Measurements from ENCODE around the gene AFF4. TPM values are rescaled to one million over a fixed set of nuclear protein-coding genes. Genes with fewer than 3 reads are reported as not detected.
A peak's percentile ranks its signal among the peaks of the same experiment; 100 is the strongest.

The AFF4 gene
- total RNA-seq, 1 donor from 2014 or later, result 62.4 TPM

DNA sequence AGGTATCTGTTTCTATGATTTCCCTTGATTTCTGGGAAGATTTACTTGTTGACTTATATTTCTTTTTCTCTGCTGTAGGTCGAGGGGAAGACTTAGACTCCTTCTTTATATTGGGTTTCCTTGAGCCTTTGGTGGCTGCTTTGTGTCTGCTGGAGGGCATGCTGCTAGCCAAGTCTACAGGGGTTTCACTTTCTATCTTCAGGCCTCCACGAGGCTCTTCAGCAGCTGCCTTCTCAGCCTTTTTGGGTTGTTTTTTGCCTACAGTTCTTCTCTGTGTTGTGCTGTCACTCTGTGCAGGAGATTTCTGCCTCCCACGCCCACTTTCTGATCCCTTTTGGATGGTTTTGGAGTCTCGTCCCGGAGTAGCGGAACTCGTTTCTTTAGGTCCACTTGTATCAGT, 66.7 kb downstream of the AFF4 start:
- no peak for DNase-seq (ENCODE audit: low spot score in 2 of 2)
- FAIRE-seq, result no peak

DNA sequence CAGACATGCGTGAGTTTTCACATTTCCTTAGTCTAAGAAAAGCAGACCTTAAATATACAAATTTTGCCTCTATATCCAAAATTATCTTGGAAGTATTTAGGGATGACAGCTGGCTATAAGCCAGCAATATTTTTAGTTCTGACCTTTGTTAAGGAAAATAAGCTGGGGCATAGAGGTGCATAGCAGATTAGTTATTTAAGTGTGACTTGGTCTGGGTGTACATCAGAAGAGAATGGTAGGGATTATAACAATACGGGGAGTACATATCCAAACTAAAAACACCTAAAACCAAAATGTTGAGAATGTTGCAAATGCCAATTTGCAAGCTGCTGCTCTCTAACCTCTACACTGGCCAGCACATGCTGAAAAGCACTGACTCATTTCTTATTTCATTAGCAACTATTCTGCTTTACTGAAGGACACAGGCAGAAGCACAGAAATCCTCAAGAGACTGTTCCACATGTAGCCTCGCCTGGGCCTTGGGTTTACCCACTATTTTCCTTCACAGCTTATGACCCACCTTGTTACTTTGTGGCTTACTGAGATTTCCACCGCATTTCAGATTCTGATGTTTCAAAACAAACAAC, 67.6 kb downstream of the AFF4 start:
- no peak for DNase-seq (ENCODE audit: low spot score in 2 of 2)
- FAIRE-seq, result no peak

DNA sequence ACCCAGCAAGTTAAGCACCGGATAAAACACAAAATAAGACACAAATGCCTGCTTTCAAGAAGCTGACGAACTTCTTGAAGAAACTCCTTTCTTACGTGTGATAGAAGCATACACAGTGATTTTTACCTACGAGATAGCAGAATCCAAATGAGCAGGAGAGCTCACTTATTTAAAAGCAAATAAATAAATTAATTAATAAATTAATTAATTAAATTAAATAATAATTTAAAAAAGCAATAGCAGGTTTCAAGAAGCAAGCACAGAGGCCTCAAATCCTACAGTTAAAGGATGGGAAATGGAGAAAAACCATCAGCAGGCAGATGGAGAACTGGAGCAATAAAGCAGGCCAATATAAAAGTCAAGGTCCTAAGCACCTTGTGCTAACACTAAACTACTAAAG, 72.6 kb downstream of the AFF4 start:
- no peak for FAIRE-seq

DNA sequence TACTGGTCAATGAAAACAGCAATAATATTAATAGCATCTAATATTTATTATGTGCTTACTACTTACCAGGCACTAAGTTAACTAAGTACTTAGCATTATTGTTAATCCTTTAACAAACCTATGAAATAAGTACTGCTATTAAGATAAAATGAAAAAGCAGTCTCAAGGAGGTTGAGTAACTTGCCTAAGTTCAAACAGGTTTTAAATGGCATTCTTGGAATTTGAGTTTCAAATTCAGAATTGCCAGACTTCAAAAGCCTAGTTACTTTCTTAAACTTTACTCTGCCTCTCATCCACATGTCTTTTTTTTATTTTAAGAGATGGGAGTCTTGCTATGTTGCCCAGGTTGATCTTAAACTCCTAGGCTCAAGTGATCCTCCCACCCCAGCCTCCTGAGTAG, 73.9 kb downstream of the AFF4 start:
- no peak for DNase-seq (ENCODE audit: low spot score in 2 of 2)
- FAIRE-seq, result no peak

More for the DNA sequence above, 72.6 kb downstream of the AFF4 start:
- no peak for DNase-seq (ENCODE audit: low spot score in 2 of 2)

DNA sequence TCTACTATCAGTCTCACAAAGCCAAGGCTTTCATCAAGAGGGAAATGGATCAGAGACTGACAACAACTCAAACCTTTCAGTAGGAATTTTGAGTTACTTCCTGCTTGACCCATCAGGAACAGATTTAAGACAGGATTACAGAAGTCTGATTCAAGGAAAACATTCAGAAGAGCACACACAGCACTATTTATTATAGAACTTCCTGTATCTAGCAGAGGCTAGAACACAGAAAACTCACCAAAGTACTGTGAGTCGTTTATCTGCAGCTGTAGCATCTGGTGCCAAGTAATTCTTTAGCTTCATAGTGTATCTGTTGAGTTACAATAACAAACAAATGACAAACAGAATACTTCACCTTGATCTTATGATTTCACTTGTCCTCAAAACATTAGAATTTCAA, 76.2 kb downstream of the AFF4 start:
- no peak for FAIRE-seq
- no peak for DNase-seq (ENCODE audit: low spot score in 2 of 2)

DNA sequence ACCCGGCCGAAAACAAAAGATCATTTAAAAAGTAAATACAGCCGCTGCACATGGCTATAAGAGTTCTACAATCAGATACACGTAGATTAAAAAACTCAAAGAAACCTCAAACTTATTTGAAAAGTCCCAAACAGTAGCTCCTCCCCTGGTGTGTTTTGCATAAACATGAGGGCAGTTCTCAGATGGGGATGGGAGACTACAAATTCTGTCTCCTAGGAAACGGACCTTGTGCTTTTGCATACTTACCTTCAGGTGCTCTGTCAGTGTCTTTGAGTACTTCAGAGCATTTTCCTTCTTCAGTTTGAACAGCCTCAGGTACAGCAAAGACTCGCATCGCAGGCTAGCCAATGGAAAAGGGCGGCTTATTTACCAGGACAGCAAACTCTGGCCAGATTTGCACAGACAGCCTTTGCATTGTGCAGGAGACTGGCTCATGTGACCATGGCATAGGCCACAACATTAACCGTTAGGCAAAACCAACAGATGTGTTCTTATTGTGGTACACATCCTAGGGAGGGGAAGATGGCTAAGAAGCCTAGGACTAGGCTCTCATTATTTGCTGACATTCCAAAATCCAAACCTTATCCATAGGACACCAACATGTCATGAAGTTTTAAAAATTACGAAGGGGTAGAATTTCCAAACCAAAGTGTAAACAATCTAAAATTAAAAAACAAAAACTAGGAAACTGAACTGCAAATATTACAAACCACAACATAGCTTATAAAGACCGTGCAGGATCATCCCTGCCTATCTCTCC, 77.2 kb downstream of the AFF4 start:
- DNase-seq (ENCODE audit: low spot score in 2 of 2) (no peak), FAIRE-seq (no peak)

DNA sequence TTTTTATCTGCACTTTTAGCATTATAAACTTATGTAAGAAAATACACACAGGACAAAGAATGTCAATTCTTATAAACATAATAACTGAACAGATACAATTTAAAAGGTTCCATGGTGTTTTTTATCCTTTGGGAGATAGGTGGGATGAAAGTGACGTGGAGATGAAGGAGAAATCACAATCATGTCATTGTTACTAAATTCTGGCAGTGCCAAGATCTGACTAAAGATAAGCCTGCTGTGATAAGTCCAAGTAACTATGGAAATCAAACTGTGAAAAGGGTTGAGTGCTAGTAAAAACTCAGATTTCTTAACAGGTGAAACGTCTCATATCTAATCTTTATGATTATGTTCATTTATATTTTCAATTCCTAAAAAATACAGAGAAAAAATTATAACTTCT, 78.9 kb downstream of the AFF4 start:
- DNase-seq (ENCODE audit: low spot score in 2 of 2), result no peak
- no peak for FAIRE-seq

DNA sequence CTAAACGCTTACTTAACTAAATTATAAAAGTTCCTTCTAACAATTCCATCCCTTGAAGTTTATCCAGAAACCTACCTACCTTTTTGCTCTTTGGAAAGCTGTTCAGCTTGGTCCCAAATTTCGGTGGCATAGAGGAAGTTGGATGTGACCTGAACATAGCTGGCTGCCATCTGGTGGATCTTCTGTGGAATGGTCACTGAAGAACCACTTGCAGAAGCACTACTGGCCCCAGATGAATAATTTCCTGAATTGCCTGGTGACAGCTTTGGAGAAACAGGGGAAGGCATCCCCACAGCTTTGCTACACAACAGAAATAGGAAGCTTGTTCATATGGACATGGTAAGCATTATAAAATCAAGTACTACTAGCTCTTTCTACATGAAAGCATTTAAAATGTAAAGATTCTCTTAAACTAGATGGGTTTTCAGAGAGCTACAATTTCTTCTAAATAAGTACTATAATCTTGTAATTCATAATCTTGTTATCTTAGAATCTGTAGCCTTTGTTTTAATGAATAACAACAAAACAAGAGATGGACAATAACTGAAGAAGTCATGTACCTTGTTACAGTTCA, 80.1 kb downstream of the AFF4 start:
- FAIRE-seq (peak; percentile 23), DNase-seq (ENCODE audit: low spot score in 2 of 2) (peak; percentile 20 to 34)

DNA sequence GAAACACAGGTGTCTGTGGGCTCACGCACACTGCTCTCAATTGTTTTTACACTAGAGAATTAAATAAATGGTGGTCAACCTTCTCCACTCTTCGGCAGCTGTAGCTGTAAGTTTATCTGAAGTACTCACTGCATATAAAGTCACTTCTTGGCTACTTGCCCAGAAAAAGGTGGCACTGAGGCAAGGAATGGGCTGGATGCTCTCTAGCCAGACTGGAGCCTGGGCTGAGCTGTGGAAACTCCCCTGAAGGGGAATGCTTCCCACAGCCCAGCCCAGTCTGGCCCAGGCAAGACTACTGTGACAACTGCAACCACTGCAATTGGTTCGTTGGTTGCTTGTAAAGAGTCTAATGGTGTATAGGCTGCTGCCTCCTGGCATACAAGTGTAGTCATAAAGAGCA, 85.5 kb downstream of the AFF4 start:
- no peak for FAIRE-seq

DNA sequence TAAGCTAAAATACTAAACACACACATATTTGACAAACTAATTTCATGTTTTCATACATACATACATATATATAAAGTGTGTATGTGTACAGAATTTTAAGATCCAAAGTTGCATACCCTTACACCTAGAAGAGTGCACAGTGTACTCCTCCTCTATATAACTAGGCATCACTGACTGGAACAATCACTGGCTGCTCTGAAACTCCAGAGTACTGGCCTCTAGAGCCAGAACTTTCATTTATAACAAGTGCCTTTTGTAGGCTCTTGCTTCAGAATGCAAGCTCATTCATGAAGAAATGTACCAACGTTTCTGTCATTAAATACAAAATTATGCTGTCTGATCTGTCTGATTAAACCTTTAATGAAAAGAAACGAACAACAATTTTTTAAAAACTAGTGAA, 86.0 kb downstream of the AFF4 start:
- no peak for DNase-seq (ENCODE audit: low spot score in 2 of 2)
- FAIRE-seq, result peak; percentile 10

More for the DNA sequence above, 85.5 kb downstream of the AFF4 start:
- DNase-seq (ENCODE audit: low spot score in 2 of 2), result no peak

DNA sequence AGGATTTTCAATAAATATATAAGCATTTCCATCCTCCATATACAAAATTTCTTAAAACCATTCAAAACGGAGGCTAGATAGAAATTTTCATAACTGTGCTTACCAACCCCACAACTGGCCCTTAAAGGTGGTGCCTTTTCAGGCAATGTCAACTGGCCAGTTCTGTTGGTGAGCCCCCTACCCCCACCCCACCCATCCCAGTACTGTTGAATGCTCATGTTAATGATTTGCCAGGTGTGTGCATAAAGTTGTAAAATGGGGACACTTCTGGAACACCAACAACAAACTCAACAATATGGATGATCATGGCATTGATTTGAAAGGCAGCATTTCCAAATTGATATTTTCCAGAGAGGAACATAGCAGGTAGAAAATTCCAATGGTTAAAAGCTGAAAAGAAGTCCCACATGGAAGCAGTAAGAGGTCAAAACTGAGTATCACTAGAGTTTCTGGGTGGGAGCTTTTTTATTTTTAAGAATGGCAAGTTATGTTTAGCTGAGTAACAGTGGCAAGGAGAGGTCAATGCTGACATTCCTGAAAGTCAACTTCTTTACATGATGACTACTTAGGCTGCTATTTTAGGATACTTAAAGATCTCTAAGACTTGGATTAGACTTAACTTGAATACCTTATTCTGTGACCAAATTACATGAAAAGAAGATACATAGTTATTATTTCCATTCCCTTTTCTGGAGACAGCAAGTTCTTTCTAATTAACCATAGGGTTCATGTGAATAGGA, 87.2 kb downstream of the AFF4 start:
- no peak for DNase-seq (ENCODE audit: low spot score in 2 of 2)
- no peak for FAIRE-seq

DNA sequence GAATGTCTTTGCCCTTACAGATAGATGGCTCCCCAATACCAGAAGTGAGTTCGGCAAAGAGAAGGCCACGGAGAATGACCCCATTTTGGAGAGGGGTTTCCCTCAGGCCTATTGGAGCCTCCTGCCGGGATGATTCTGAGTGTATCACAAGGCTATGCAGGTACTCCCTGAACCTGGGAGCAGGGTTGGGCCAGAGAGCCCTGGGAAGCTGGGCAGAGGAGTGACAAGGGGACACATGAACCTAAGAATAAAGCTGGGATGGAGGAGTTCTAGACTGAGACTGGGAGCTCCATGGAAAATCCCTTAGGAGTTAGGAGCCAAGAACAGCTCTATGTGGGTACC, 89.5 kb downstream of the AFF4 start:
- DNase-seq (ENCODE audit: low spot score in 2 of 2), result no peak
- FAIRE-seq, result no peak

DNA sequence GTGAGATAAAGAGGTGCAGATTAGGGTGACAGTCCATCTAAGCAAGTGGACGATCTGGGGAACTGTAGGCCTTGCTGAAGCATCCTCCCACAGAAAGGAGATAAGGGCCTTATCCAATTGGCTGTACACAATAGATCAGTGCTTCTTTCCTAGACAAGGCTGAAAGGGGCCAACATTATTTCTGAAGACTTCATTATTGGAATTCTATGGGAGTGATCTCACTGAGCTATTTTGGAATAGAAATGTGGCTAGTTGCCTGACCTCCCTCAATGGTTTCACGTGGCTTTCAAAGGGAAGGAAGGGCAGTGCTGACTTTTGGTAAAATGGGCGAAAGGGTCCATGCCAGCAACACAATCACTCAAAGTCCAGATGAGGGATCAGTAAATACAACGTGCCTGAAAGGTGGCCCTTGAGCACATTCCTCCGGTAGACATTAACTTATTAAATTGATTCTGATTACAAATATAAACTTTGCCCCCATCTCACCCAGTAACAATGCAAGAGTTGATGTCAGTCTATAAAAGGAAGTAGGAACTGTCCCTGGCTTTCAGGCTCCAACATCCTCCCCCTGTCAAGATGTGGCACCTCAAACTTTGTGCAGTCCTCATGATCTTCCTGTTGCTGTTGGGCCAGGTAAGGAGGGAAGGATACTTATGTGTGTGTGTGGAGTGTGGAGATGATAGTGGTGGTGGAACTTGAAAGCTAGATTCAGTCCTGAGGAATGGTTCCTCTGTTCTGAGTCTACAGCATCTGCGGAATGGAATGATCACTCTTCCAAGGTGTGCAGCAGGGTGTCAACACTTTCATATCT, 90.1 kb downstream of the AFF4 start, which contains the start of gene LEAP2:
TSS of gene LEAP2 (plus strand) at position 550 of the 811 bp plus-strand sequence. CDS start at position 577, 27 bp downstream.
- DNase-seq (ENCODE audit: low spot score in 2 of 2) (no peak), FAIRE-seq (no peak)

DNA sequence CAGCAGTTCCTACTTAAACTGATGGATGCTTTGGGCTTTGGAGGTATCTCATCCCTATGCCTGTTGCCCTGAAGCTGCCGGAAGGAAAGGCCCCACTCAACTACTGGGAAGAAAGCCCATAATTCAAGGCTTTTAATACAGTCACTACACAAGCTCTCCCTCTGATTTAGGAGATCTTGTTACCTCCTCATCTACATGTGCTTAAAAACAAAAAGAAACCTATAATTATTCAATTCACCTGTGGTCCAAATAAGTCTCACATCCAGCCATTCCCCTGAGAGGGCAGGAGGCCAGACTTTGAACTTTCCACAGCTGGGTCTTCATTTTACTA, 90.7 kb downstream of the AFF4 start:
- FAIRE-seq, result no peak
- DNase-seq (ENCODE audit: low spot score in 2 of 2), result no peak

DNA sequence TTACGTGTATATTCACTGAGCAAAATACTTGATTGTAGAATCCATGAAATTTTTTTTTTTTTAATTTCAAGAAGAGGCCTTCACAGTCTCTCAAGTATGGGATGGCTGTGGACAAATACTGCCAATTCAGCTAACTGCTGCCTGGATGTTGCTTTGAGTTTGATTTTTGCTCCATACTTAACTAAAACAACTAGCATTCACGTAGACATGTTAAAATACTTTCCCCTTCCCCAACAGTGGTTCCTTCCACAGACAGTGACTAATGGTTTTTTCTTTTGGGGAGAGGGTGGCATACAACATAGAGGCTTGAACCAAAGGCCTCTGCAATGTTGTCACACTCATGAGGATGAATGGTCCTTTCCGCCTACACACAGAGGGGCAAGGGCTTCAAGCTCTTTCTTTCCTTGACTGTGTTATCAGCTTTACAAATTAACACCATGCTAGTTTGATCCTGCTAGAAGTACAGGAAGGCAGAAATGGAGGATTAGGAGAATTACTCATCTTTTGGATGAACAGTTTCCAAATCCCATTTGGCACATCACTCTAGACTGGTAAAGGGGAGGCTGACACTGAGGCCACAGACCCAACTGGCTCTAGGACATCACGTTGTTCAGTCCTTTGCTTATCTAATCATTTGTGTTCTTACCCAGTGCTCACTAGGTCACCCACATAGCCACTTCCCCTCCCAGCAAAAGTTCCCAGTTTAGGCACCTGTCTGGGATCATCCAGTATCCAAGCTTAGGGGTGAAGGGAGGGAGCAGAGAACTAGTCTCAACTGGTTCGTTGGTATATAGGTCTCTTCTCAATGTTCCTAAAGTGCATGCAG, 91.8 kb downstream of the AFF4 start:
- DNase-seq (ENCODE audit: low spot score in 2 of 2) (no peak), FAIRE-seq (no peak)

DNA sequence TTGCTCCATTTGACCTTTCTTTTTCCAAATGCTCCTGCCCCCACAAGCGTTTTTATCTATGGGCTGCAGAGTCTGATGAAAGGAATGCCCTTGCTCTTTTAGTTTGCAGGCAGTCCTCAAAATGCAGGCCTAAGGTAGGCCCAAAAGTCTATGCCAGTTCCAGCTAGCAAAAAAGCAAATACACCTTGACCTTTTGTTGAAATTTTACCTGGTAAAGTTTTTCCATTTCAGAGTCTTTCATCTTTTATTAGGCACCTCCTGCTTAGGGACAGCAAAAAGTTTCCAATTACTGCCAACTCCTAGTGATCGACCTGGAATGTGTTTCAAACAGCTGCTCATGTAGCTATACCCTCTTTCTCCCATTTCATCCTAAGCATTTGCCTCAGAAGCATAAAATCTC, 92.6 kb downstream of the AFF4 start:
- DNase-seq (ENCODE audit: low spot score in 2 of 2), result no peak
- no peak for FAIRE-seq

DNA sequence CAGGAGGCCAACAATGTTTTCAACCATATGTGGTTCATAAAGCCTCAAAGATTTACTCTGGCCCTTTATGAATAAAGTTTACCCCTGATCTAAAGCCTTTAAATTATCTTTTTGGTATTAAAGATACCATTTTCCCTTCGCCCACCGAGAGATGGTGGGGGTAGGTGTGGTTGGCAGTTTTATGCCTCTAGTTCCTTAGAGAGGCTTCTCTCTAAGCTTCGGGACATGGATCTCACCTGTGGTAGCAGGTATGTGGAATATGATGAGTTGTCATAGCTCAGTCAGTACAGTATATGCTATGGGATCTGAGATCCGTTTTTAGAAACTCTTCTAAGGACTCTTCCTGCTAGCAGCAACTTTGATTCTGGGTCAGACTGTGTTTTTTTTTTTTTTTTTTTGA, 94.7 kb downstream of the AFF4 start:
- no peak for FAIRE-seq
- DNase-seq (ENCODE audit: low spot score in 2 of 2), result no peak

DNA sequence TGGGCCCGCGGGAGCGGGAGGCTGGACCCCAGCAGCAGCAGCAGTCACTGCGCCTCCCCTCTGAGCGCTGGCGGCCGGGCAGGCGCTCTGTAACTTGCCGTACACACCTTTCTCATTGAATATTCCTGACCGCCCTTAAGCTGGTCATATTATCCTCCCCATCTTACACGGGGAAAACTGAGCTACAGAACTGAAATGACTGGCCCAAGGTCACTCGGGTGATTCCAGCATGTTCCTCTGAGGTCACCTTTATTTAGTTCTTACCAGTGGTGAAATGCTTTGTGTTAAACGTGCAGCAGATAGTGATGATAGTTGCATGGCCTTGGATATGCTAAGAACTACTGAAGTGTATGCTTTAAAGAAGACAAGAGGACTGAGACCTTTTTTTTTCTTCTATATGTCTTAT, 96.4 kb downstream of the AFF4 start:
- FAIRE-seq, result no peak

DNA sequence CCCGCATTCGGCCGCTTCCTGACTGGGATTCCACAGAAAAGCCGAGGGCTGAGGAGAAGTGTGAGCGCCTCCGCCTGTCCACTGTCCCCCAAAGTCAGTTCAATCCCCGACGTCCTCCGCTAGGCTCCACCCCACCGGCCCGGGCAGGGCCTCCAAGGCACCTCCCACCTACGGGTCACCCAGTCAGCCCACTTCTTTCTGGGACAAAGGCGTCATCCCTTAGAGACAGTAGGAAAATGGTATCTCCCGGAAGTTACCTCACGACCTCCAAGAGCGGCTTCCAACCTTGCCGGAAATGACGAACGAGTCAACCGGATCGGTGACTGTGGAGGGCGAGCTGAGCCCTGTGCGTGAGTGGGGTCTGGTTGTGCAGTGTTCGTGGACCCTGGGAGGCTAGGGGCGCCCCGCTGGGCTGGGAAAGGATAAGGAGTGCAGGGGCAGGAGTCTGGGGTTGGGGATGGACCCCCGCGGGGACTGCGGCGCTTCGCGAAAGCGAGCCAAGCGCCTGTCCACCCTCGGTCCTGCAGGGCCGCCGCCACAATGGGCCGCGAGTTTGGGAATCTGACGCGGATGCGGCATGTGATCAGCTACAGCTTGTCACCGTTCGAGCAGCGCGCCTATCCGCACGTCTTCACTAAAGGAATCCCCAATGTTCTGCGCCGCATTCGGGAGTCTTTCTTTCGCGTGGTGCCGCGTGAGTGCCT, 96.9 kb downstream of the AFF4 start, which contains the start of the genes GDF9 and UQCRQ:
TSS of gene GDF9 (minus strand) at position 128 of the 704 bp plus-strand sequence. CDS start 1,936 bp downstream, outside the sequence.
TSS of gene UQCRQ (plus strand) at position 301 of the 704 bp plus-strand sequence. CDS start at position 541, 240 bp downstream.
- DNase-seq (ENCODE audit: low spot score in 2 of 2), result peak; percentile 89 to 95
- peak; percentile 97 for FAIRE-seq

More for the DNA sequence above, 96.4 kb downstream of the AFF4 start:
- no peak for DNase-seq (ENCODE audit: low spot score in 2 of 2)

All from frontal cortex (tissue), 4 donors.